ENCODE data around the gene CHST7. TPM values are rescaled to one million over a fixed set of nuclear protein-coding genes. Genes with fewer than 3 reads are reported as not detected.
A peak's percentile ranks its signal among the peaks of the same experiment; 100 is the strongest.

CHST7 gene
- total RNA-seq, 1 donor from 2014 or later: 15.9 TPM

DNA sequence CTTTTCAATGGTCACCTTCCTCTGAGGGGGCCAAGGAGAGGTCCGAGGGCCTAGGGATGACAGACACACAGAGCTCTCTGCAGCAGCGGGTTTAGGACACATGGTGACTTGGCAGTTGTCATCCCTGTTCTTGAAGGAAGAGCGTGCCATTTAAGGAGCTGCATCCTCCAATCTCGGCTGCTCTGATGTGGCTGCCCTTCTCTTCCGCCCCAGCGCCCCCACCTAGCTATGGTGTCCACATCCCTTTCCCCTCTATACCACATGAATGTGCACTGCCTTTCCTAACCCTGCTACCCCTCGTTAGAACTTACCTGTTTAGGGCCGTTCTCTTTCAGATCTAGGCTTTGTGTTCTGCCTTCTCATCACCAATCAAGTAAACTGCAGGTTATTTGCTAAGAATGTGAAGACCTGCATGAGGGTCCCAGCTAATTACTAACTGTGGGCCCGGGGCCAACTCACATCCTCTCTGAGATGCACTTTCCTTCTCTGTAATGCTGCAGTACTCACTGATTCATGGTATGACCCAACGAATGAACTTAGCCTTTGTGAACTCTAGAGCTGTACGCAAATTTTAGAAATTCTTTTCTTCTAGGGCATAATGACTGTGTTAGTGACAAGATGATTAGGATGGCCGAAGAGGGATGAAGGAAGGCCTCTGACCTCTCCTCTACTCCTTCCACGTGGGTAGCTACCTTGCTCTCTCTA is 38.2 kb downstream of the CHST7 start:
- Histone ChIP-seq H3K36me3 (no peaks in the 10 kb centered on the region), H3K9me3 (replicated peaks) (no peaks in the 10 kb centered on the region), H3K27me3 (ENCODE audit: low read depth) (no peaks in the 10 kb centered on the region), H3K4me3 (no peak overlapping the region), H3K4me1 (no peaks in the 10 kb centered on the region), H3K27ac (replicated peaks) (no peak overlapping the region)
- TF ChIP-seq, protein P1, sequence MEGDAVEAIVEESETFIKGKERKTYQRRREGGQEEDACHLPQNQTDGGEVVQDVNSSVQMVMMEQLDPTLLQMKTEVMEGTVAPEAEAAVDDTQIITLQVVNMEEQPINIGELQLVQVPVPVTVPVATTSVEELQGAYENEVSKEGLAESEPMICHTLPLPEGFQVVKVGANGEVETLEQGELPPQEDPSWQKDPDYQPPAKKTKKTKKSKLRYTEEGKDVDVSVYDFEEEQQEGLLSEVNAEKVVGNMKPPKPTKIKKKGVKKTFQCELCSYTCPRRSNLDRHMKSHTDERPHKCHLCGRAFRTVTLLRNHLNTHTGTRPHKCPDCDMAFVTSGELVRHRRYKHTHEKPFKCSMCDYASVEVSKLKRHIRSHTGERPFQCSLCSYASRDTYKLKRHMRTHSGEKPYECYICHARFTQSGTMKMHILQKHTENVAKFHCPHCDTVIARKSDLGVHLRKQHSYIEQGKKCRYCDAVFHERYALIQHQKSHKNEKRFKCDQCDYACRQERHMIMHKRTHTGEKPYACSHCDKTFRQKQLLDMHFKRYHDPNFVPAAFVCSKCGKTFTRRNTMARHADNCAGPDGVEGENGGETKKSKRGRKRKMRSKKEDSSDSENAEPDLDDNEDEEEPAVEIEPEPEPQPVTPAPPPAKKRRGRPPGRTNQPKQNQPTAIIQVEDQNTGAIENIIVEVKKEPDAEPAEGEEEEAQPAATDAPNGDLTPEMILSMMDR (IDR thresholded peaks at IDR 0.05; ENCODE audit: borderline replicate concordance): no peak
- intact Hi-C loops (cut with micrococcal nuclease): no loop called here
- DNase-seq: no peak

DNA sequence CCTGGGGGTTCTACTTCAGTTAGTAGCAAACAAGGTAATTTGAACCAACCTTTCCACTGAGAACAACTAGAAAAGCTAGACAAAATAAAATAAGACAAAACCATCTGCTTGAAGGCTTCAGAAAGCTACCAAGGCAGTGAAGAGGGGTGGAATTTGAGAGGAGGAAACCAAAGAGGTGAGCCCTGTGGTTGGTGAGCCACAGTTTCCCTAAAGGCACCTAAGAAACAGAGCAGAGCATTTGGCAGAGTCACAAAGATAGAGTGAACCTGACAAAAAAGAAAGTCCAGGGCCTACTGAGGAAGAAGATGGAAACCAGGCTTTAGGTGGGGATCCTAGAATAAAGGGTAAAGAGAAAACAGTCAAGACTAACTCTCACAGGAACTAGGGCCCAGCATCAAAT is 44.3 kb downstream of the CHST7 start:
- no peak for DNase-seq
- TF ChIP-seq, protein P1 (IDR thresholded peaks at IDR 0.05; ENCODE audit: borderline replicate concordance): no peak
- no peak overlapping the region for H3K4me3 ChIP-seq
- peaks cover 16% of the 10 kb centered on the region for H3K4me1 ChIP-seq
- no peak overlapping the region for H3K27ac ChIP-seq (replicated peaks)
- H3K9me3 ChIP-seq (replicated peaks): no peaks in the 10 kb centered on the region
- H3K27me3 ChIP-seq (ENCODE audit: low read depth): no peaks in the 10 kb centered on the region
- intact Hi-C loops (cut with micrococcal nuclease): no loop called here
- H3K36me3 ChIP-seq: no peaks in the 10 kb centered on the region

DNA sequence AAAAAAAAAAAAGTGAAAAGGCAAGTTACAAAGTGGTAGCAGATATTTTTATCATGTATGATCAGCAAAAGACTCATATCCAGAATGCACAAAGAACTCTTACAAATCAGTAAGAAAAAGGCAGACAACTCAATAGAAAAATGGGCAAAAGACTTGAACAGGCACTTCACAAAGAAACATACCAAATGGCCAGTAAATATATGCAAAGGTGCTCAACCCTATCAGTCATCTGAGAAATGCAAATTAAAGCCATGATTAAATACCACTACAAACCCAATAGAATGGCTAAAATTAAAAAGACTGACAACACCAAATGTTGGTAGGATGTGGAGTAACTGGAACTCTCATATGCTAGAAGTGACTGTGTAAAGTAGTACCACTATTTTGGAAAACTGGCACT is 45.4 kb downstream of the CHST7 start:
- H3K9me3 ChIP-seq (replicated peaks): no peaks in the 10 kb centered on the region
- no peaks in the 10 kb centered on the region for H3K36me3 ChIP-seq
- intact Hi-C loops (cut with micrococcal nuclease): no loop called here
- no peak for DNase-seq
- H3K4me3 ChIP-seq: no peak overlapping the region
- TF ChIP-seq, protein P1 (IDR thresholded peaks at IDR 0.05; ENCODE audit: borderline replicate concordance): no peak
- H3K27ac ChIP-seq (replicated peaks): no peak overlapping the region
- no peaks in the 10 kb centered on the region for H3K27me3 ChIP-seq (ENCODE audit: low read depth)
- H3K4me1 ChIP-seq: peaks cover 21% of the 10 kb centered on the region

DNA sequence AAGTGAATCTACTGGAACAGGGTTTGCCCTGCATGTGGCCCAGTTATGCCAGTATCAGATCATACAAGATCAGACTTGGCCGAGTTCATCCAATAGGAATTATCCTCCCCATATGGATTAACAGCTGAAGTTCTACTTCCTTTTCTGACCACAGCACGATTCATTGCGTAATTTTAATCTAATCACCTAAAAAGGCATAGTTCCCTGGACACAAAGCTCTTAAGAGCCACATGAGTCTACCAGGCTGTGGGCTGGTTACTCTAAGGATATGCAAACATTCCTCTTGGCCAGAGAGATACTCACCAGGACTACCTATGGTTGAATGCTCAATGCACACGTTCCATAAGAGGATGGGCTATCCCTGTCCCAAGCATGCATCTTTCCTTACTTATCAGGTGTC is 46.9 kb downstream of the CHST7 start:
- H3K36me3 ChIP-seq: no peaks in the 10 kb centered on the region
- DNase-seq: no peak
- H3K27me3 ChIP-seq (ENCODE audit: low read depth): no peaks in the 10 kb centered on the region
- H3K4me1 ChIP-seq: peaks cover 21% of the 10 kb centered on the region
- H3K4me3 ChIP-seq: no peak overlapping the region
- intact Hi-C loops (cut with micrococcal nuclease): no loop called here
- TF ChIP-seq, protein P1 (IDR thresholded peaks at IDR 0.05; ENCODE audit: borderline replicate concordance): no peak
- no peaks in the 10 kb centered on the region for H3K9me3 ChIP-seq (replicated peaks)
- no peak overlapping the region for H3K27ac ChIP-seq (replicated peaks)

DNA sequence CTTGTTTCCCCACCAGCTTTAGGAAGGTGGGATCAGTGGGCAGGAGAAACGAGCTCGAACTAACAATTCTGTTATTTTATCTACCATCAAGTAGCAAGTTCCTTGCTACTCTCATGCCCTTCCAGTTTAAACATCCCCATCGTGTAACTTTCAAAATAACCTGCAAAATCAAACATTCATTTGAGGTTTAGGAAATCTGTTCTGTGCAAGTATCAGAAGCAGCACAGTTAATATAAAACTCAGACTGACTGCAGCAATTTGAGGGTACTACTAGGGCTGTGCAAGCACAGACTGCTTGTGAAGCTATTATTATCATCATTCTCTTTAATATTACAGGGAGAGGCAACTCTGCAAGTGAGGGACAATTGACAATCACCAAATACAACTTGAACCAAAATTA is 48.0 kb downstream of the CHST7 start:
- peaks cover 23% of the 10 kb centered on the region for H3K4me1 ChIP-seq
- DNase-seq: no peak
- H3K27me3 ChIP-seq (ENCODE audit: low read depth): no peaks in the 10 kb centered on the region
- TF ChIP-seq, protein P1 (IDR thresholded peaks at IDR 0.05; ENCODE audit: borderline replicate concordance): no peak
- no peaks in the 10 kb centered on the region for H3K36me3 ChIP-seq
- H3K27ac ChIP-seq (replicated peaks): peak overlapping the region; percentile 51
- no peaks in the 10 kb centered on the region for H3K9me3 ChIP-seq (replicated peaks)
- H3K4me3 ChIP-seq: no peak overlapping the region
- intact Hi-C loops (cut with micrococcal nuclease): no loop called here

Data from left ventricle myocardium inferior (tissue), 1 donor.